ENCODE results near the gene EEF2. TPM values are rescaled to one million over a fixed set of nuclear protein-coding genes. Genes with fewer than 3 reads are reported as not detected.

EEF2 gene
- polyA plus RNA-seq, 3 donors: 1,409 to 1,651 (median 1,477) TPM

DNA sequence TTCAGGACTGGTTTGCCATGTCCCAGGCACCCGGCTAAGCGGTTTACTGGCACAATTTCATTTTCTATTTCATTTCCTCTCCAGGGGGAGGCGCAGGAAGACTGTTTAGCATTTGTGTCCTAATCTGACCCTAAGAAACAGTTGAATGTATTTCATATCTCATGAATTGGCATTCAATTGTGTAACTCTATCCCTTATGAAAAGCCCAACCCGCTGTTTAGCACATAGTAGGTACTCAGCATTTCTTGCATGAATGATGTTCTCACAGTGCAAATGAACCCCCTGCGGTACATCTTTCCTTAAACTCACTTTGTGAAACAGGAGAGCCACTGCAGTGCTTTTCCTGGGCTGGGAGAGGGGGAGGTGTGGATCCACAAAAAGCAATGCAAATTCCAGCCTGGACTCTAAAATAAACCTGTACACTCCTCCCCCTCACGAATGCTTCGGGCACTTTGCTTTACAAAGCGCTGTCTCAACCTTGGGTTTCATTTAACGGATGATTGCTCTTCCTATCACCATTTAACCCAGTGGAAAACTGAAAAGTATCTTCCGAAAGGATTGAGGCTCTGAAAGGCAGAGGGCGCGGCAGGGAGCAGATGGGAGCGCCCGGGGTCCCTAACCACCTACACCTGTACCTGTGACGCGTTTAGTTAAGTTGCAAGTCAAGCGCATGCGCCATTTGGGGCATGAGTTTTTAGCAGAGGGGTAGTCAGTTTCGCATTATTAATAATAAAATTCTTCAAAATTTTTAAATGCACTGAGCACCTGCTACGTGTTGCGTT, 1.2 kb upstream of the EEF2 start:
- DNase-seq (ENCODE audit: low read depth in 3 of 3, low spot score in 2 of 3): no peak

DNA sequence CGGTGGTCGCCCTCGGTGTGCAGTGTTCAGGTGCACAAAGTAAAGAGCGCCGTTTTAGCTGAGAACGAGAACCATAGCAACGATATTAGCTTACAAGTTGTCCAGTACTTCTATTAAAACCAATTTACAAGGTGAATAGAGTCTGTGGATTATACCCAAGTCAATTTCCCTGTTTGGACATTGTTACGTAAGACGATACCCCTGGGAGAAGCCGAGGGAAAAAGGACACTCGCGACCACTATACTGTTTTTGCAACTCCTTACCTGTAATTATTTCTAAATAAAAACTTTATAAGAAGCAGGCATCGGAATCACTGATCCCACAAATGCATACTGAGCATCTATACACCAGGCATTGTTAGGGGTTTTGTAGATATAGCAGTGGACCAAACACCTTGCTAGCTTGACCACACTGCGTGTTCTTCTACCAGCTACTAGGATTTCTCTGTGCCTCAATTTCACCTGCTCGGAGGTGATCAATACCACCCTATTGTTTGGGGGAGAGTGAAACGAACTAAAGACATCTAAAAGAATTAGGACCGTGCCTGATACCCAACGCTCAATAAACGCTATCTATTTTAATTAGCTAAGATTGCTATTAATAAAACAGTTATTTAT, 488 bp upstream of the EEF2 start:
- no peak for DNase-seq (ENCODE audit: low read depth in 3 of 3, low spot score in 2 of 3)

DNA sequence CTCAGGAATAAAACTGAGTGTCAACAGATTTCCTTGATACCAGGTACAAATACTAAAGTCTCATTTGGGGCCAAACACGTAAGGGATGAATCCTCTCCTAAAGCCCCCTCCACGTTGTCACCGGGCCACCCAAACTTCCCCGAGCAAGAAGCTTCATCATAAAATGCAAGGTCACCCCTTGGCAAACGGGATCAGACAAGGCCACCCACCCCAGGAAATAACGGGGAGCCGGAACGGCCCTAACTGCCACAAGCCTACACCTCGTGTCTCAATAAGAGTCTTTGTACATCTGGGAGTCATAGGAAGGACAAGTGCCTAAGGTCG, 717 bp downstream of the EEF2 start:
- DNase-seq (ENCODE audit: low read depth in 3 of 3, low spot score in 2 of 3): no peak

DNA sequence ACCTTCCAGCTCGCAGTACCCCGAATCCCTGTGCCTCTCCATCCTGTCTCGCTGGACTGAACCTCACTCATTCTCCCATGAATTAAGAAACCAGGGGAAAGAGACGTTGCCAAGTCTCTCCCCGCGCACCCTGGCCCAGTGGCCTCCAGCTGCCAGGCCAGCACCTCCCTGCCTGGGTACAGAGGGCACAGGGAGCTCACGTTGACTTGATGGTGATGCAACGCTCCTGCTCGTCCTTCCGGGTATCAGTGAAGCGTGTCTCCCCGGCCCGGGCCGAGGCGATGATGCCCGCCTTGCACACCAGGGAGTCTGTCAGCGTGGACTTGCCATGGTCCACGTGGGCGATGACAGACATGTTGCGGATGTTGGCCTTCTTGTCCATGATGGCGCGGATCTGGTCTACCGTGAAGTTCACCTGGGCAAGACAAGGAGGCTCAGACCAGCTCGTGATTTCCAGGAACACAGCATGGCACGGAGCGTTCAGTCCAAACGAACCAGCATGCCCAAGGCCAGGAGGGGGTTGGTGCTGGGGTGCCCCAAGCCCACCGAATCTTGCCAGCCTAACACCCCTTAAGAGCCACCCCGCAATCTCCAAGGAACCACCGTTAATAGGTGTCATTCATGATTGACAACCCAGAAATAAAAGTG, 1.2 kb downstream of the EEF2 start:
- DNase-seq (ENCODE audit: low read depth in 3 of 3, low spot score in 2 of 3): no peak

DNA sequence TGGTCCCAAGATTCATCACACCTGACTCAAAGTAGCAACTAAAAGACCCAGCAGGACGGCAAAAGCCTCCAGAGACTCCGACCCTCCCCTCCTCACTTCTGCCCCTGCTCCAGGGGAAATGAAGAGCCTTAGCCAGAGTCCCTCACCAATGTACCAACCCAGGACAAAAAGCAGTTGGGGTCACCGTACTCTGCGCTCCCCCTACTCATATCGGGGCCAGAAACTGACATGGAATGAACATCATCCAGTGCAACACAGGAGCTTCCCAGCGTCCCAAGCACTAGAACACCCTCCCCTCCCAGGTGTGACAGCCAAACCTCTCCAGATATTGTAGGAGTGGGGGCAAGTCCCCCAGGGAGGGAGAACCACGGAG, 1.7 kb downstream of the EEF2 start:
- no peak for DNase-seq (ENCODE audit: low read depth in 3 of 3, low spot score in 2 of 3)

DNA sequence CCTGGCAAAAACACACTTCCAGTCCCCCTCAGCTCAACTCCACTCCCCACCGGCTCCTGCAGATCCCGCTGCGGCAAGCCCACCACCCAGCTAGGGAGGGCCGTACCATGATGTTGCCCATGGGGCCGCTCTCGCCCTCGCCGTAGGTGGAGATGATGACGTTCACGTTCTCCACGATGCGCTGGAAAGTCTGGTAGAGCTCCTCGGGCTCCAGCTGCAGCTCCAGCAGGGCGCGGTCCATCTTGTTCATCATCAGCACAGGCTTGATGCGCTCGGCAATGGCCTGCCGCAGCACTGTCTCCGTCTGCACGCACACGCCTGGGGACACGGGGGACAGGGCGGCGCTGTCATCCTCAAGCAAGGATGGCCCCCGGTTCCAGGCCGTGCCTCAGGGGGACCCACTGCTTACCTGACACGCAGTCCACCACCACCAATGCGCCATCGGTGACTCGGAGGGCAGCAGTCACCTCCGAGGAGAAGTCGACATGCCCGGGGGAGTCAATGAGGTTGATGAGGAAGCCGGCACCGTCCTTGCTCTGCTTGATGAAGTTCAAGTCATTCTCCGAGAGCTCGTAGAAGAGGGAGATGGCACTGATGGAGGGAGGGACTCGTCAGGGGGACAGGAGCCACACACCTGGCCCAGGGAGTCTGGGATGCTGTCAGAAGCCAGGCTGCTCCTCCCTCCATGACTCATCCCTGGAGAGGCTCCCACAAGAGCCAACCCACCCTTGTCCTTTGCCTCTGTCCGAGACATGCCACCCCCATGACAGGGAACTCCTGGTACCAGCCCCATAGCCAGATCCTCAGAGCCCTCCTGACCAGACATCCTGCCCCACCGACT, 2.3 kb downstream of the EEF2 start:
- no peak for DNase-seq (ENCODE audit: low read depth in 3 of 3, low spot score in 2 of 3)

DNA sequence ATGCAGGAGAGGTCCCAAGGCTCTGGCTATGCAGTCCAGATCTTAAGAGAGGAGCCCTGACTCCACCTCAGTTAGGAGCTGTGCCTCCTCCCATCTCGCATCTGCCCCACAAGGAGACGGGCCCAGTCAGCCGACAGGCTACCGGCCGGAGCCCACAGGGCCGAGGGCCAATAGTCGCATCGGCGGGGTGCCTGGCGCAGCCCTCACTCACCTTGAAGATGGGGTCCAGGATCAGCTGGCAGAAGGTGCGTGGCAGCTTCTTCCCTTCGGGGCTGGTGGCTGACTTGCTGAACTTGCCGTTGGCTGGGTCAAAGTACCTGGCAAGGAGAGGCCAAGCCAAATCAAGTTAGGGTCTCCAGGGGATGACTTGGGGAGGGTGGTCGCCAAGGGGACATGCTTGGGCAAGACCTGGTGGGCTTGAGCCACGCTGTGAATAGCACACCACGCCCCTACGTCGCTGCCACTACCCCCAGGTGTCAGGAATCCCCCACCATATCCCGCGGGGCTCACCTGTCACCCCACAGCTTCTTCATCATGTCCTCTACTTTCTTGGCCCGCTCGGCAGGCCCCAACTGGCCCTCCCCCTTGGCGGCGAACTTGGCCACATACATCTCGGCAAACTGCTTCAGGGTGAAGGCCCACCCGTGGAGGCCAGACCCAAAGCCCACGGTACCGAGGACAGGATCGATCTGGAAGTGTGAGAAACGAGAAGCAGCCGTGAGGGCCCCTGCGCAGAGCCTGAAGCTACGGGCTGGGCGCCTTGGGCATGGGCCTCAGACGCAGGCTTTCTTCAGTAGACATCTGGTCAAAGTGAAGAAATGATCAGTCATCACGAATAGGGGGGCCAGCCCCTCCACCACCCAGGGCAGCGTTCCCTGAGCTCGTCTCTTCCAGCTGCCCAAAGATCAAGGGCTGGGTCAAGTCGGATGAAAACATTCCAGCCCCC, 3.3 kb downstream of the EEF2 start:
- DNase-seq (ENCODE audit: low read depth in 3 of 3, low spot score in 2 of 3): no peak

DNA sequence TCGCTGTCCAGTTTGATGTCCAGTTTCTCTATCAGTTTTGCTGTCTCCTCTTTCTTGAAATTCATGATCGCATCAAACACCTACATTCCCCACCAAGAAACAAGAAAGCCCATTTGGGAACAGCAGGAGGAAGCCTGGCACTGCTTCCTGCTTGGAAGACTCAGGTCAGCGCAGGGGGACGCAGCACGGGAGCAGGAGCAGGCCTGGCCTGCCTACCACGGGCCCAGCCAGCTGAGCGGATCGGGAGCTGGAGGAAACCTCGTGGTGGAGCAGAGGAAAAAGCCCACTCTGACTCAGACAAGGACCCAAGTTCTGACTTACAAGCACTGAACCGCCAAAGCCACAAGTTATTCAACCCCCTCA, 3.9 kb downstream of the EEF2 start:
- DNase-seq (ENCODE audit: low read depth in 3 of 3, low spot score in 2 of 3): no peak

DNA sequence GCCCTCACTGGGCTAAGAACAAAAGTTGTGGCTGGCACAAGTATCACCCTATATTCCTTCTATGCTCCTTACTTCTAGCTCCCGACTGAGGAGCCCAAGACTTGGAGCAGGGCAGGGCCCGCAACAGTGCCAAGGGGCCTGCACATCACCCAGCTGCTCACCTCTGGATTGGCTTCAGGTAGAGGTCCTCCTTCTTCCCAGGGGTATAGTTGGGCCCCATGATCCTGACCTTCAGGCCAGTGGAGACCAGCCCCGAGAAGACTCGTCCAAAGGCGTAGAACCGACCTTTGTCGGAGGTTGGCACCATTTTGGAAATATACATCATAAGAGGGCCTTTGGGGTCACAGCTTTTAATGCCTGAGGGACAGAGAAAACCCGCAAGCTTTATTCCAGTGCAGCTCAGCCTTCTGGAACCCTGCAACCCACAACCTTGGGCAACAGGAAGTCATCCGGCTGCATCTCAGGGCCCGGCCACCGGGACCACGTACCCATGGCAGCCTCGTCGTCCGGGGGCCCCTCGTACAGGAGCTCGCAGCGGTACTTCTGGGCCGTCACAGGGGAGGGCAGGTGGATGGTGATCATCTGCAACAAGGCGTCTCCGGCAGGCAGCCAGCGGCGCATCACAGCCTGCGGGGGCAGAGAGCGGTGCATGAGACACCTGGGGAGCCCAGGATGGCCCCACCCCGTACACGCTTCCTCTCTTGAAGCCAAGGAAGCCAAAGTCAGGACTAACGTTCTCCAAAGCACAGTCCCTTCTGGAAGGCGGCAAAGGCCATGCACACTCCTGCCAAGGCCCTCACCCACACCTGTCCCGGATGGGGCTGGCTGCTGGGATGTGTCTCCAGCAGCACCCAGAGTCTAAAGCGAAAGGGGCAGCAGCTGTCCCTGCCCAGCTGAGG, 4.7 kb downstream of the EEF2 start:
- DNase-seq (ENCODE audit: low read depth in 3 of 3, low spot score in 2 of 3): no peak

DNA sequence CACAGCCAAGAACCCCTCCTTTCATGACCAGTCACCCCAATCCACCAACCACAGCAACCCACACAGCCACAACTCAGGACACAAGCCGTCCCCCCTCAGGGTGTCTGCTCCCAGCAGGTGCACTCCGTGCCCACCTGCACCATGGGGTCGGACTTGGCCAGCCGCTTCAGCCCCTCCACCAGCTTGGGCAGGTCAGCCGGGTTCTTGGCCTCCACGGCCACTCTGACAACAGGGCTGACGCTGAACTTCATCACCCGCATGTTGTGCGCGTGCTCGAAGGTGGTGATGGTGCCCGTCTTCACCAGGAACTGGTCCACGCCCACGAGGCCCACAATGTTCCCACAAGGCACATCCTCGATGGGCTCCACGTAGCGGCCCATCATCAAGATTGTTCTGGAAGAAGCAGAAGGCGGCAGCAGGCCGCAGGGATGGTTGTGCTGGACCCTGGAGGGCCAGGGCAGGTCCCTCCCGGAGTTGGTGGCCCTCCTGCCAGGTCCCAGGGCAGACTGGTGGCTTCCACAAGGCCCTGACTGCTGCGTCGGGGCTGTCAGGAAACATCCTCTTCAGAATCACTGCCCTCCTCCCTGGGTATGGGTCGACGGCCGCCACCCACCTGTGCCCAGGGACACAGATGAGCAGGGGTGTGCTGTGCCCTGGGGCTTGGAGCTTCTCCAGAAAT, 5.5 kb downstream of the EEF2 start:
- DNase-seq (ENCODE audit: low read depth in 3 of 3, low spot score in 2 of 3): no peak

DNA sequence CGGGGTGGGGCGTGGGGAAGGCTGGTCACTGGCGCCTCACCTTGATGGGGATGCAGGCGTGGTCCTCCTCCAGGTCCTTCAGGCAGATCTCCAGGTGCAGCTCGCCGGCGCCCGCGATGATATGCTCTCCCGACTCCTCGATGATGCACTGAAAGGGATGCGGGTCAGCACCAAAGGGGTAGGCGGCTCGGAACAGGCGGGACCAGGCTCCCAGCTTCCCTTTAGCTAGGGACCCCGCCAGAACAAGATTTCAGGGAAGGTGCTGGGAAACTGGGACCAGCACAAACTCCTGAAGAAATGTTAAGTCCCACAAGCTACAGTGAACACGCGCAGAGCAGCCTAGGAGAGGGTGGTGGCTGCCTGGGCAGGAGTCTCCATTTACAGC, 6.0 kb downstream of the EEF2 start:
- no peak for DNase-seq (ENCODE audit: low read depth in 3 of 3, low spot score in 2 of 3)

DNA sequence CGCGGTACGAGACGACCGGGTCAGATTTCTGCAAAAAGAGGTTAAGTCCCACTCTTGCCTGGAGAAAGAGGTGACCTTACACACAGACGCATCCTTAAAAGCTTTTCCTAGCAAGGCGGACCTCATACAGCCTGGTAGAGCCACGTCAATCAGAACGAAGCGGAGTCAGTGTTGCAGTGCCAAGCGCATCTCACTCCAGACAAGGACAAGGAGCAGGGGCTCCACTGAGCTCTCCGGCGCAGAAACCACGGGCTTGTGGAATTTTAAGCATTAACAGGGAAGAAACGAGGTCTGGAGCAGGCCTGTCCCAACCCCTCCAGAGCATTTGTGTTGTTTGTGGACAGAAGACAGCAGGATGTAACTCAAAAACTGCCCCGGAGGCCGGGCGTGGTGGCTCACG, 7.1 kb downstream of the EEF2 start:
- DNase-seq (ENCODE audit: low read depth in 3 of 3, low spot score in 2 of 3): no peak

DNA sequence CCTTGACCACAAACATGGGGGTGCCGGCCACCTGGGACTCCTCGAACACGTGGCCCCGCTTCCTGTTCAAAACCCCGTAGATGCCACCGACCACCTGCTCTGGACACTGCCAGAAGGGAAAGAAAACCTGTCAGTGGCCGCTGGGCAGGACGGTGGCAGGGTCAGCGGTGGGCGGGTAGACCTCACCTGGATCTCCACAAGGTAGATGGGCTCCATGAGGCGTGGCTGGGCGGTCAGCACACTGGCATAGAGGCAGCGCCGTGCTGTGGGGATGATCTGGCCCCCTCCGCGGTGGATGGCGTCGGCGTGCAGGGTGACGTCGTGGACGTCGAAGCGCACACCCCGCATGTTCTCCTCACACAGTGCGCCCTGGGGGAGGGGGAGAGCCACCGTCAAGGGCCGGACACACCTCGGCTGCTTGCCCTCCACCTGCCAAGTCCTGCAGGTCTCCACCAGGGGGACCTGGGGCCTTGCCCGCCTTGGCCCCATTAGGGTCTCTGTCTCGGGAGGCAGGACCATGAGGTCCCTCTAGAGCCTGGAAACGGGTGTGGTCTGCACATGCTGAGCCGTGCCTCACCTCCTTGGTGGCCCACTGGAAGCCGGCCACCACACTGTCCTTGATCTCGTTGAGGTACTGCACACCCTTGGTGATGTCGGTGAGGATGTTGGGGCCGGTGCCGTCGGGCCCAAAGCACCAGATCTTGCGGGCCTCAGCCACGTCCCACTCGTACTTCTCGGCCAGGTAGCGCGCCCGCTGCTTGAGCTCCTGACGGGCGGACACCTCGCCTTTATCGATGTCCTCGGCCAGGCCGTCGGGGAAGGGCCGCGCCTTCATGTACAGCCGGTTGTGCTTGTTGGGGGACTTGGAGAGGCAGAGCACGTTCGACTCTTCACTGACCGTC, 7.8 kb downstream of the EEF2 start:
- no peak for DNase-seq (ENCODE audit: low read depth in 3 of 3, low spot score in 2 of 3)

DNA sequence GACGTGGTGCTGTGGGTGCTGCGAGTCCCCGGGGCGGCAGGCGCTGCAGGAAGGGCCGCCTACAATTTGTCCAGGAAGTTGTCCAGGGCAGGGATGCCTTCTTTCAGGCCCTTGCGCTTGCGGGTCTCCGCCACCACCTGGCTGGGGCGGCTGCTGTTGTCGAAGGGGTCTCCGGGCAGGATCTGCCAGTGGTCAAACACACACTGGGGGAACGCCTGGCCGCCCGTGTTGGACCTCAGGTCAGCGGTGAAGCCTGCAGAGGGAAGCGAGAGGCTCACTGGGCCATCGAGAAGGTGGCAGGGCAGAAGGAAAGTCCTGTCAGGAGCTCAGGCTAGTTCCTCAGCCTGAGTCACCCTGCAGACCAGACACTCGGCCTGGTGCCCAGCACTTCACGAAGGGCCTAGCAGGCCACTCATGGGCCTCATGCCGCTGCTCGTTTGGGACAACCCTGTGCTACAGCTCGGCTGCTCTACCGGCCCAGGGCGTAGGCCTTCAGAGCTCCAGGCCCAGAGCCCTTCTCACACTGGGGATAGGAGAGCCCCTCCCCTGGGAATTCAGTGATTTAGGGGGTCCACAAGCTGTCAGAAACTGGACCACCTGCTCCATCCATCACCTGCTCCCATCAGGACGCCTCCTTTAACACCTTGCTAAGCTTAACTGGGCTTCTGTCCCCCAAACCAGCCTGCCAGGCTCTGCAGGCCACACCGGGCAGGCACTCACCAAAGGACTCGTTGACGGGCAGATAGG, 8.6 kb downstream of the EEF2 start:
- DNase-seq (ENCODE audit: low read depth in 3 of 3, low spot score in 2 of 3): no peak

DNA sequence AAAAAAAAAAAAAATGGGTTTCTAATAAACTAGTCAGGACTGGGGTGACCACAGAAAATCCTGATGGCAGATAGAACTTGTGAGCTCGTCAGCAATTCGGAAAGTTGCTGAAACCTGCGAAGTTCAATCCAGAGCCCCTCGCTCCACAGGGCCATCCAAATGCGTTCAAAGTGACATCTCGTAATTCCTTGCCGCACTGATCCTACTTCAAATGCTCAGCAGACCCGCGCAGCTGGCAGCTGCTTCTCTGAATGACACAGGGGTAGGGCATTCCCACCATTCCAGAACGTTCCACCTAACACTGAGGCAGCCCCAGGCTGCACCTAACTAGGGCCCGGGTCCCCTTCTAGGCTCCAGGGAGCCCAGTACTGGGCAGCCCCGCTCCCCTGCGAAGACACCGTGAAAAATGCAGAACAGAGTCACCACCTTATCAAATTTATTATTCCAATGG, 9.6 kb downstream of the EEF2 start:
- DNase-seq (ENCODE audit: low read depth in 3 of 3, low spot score in 2 of 3): no peak

DNA sequence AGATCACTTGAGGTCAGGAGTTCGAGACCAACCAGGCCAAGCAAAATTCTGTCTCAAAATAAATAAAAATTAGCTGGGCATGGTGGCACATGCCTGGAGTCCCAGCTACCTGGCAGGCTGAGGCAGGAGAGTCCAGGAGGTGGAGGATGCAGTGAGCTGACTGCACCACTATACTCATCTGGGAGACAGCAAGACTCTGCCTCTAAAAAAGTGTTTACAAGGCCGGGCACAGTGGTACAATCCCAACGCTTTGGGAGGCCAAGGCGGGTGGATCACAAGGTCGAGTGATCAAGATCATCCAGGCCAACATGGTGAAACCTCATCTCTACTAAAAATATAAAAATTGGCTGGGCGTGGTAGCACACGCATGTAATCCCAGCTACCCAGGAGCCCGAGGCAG, 10.1 kb downstream of the EEF2 start:
- no peak for DNase-seq (ENCODE audit: low read depth in 3 of 3, low spot score in 2 of 3)

Measured in right renal cortex interstitium (tissue), 3 donors.